ENCODE measurements around the gene SRP54. TPM values are rescaled to one million over a fixed set of nuclear protein-coding genes. Genes with fewer than 3 reads are reported as not detected.
A peak's percentile ranks its signal among the peaks of the same experiment; 100 is the strongest.

Gene SRP54
- total RNA-seq, 2 experiments from 2014 or later, result 74.4 to 75.3 TPM

DNA sequence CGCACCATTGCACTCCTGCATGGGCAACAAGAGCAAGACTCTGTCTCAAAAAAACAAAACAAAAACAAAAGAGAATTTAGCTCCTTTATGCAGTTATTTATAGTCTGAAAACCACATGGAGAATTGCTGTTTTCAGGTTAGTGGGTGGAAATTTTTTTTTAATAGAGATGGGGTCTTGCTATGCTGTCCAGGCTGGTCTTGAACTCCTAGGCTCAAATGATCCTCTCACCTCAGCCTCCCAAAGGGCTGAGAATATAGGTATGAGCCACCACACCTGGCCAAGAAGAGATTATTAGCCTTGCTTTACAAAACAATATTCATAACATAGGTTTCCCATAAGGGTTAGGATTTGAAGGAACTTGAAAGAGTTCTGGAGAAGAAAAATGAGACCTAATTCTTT is 12.1 kb upstream of the SRP54 start:
- Mint-ChIP-seq H3K27ac (no peak overlapping the region), H3K9me3 (no peaks in the 10 kb centered on the region), H3K27me3 (no peaks in the 10 kb centered on the region), H3K4me1 (peaks cover 27% of the 10 kb centered on the region), H3K4me3 (no peak overlapping the region), H3K36me3 (peaks cover 16% of the 10 kb centered on the region)
- DNase-seq, result no peak

DNA sequence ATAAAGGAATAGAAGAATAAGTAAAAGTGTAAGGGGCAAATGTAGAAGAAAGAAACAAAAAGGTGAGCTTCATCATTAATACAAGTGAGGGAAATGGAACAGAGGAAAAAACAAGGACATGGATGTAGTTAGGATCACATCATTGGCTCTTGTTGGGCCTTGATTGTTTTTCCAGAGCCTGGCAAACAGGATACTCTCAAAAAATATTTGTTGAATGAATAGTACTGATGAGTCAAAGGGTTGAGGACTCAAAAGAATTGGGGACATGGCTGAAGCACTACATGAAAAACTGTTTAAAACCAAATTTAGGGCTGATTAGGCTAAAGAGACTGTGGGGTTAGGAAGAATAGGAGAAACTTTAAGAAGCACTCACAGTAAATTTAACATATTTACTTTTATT is 11.4 kb upstream of the SRP54 start:
- DNase-seq, result no peak
- no peak overlapping the region for H3K27ac Mint-ChIP-seq
- peaks cover 17% of the 10 kb centered on the region for H3K36me3 Mint-ChIP-seq
- no peaks in the 10 kb centered on the region for H3K9me3 Mint-ChIP-seq
- no peaks in the 10 kb centered on the region for H3K27me3 Mint-ChIP-seq
- H3K4me3 Mint-ChIP-seq, result no peak overlapping the region
- peaks cover 26% of the 10 kb centered on the region for H3K4me1 Mint-ChIP-seq

DNA sequence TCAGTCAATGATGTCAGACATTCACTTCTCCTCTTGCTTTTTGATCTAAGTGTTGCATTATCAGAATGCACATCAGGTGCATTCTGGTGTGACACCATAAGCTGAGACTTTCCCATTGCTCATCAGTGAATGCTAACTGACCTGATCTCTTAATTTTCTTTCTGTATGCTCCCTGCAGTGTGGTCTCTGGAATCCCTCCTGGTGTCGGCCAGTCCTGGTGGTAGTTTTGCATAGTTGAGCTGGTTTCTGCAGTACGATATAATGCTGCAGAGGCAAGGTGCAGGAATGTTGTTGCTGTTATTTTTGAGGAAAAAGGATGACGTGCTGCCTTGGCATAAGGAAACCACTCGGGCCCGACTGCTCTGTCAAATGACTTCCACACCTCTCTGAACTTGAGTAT is 11.0 kb upstream of the SRP54 start:
- H3K36me3 Mint-ChIP-seq, result peaks cover 18% of the 10 kb centered on the region
- H3K9me3 Mint-ChIP-seq, result no peaks in the 10 kb centered on the region
- H3K4me3 Mint-ChIP-seq, result no peak overlapping the region
- H3K4me1 Mint-ChIP-seq, result peaks cover 27% of the 10 kb centered on the region
- no peak for DNase-seq
- no peak overlapping the region for H3K27ac Mint-ChIP-seq
- H3K27me3 Mint-ChIP-seq, result no peaks in the 10 kb centered on the region

DNA sequence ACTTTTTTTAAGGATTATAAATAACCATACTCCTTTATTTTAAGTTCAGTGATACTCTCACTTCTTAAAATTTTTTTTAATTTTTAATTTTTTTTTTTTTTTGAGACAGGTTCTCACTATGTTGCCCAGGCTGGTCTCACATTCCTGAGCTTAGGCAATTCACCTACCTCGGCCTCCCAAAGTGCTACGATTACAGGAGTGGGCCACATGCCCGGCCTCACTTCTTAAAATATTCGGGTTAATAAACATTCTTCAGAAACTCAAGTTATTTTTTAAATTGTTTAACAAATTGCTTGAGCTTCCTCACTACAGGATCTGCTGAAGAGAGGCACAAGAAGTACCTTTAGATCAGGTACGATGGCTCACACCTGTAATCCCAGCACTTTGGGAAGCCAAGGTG is 4.3 kb upstream of the SRP54 start:
- Mint-ChIP-seq H3K4me3 (no peak overlapping the region), H3K9me3 (no peaks in the 10 kb centered on the region), H3K36me3 (peaks cover 8% of the 10 kb centered on the region), H3K27me3 (no peaks in the 10 kb centered on the region), H3K27ac (no peak overlapping the region), H3K4me1 (peaks cover 21% of the 10 kb centered on the region)
- no peak for DNase-seq

DNA sequence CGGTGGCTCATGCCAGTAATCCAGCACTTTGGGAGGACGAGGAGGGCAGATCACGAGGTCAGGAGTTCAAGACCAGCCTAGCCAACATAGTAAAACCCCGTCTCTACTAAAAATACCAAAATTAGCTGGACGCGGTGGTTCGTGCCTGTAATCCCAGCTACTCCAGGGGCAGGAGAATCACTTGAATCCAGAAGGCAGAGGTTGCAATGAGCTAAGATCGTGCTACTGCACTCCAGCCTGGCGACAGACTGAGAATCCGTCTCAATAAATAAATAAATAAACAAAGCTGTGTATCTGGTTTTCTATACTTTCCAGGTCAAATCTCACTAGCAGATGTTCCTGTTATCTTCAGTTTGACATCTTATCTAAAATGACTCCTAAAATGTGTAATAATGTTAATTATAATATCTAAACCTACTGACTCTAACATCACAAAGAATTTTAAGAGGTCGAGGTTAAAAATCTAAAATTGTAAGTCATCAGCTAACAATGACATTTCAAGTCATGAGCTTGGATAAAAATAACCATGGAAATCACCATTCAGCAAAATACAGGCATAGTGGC is 2.4 kb upstream of the SRP54 start:
- H3K27me3 Mint-ChIP-seq, result no peaks in the 10 kb centered on the region
- no peaks in the 10 kb centered on the region for H3K9me3 Mint-ChIP-seq
- H3K36me3 Mint-ChIP-seq, result peaks cover 17% of the 10 kb centered on the region
- H3K27ac Mint-ChIP-seq, result no peak overlapping the region
- H3K4me1 Mint-ChIP-seq, result peaks cover 33% of the 10 kb centered on the region
- H3K4me3 Mint-ChIP-seq, result no peak overlapping the region
- no peak for DNase-seq

DNA sequence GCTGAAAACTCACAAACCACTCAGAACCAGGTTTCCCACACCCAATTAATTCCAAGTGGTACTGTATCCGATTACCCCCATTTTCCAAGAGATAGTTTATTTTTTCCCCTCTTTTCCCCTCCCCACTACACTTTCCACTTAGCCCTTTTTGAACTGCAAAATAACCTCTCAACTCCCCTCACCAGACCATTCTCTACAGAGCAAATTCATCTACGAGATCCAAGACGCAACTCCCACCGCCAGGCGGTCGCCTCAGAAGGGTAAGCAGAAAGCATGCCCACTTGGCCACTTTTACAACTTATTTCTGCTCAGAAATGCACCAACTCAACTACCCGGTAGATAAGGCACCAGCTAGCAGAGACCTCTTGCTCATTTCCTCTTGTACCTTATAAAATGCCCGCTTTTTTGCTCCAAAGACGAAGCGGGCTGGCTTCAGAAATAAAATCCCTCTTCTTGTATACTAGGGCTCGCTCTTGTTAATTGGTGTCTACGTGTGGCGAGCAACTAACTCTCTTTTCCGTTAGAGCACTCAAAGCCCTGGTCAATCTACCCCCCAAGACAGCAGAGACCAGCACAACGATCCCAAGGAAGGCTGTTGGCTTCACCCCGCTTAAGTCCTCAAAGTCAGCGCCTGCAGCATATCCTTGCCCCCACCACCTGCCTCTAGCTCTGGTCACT is 910 bp upstream of the SRP54 start:
- Mint-ChIP-seq H3K36me3 (peaks cover 16% of the 10 kb centered on the region), H3K4me1 (peaks cover 36% of the 10 kb centered on the region), H3K27me3 (no peaks in the 10 kb centered on the region), H3K9me3 (no peaks in the 10 kb centered on the region), H3K27ac (no peak overlapping the region), H3K4me3 (no peak overlapping the region)
- peak; percentile 48 for DNase-seq

DNA sequence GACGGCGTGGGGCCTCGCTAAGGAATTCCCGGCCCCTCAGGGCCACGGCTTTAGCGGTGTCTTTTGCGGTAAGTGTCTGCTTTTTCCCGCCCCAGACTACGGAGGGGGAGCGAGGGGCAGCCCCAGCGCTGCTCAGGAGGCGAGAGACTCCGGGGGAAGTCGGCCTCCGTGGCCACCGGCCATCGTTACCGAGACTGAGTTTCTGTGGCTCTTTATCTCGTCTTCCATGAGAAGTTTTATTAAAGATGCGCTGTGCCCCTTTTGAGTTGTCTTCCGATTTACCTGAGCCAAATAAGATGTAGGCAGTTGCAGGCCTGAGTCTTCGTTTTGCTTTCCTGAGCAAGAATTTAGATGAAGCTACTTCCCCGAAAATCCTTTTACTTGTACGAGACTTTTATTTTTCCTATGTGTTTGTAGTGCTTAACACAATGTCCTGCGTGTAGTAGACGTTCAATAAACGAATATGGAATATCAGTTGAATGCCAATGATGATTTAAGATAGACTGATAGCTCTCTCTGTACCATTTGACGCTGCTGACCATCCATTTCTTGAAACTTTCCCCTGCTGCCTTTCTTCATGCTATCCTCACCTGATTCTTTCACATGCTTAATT is 462 bp downstream of the SRP54 start:
- H3K4me1 Mint-ChIP-seq, result peaks cover 41% of the 10 kb centered on the region
- DNase-seq, result no peak
- peaks cover 15% of the 10 kb centered on the region for H3K36me3 Mint-ChIP-seq
- no peaks in the 10 kb centered on the region for H3K27me3 Mint-ChIP-seq
- no peak overlapping the region for H3K27ac Mint-ChIP-seq
- no peak overlapping the region for H3K4me3 Mint-ChIP-seq
- H3K9me3 Mint-ChIP-seq, result no peaks in the 10 kb centered on the region

DNA sequence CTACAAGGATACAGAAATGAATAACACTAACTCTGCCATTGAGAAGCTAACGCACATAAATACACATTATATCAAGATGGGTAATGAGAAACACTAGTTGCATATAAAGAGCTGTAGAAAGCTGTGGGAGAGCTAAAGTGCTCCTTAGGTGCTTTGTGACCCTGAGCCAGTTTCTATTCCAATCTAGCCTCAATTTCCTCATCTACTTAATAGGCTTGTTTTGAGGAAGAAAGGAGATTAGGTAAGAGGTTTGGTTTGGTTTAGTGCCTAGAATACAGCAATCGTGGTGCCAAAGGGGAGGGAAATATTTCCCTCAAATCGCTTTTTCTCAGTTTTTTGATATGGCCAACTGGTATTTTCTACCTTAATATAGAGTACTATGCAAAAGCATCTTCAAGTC is 994 bp downstream of the SRP54 start:
- Mint-ChIP-seq H3K4me3 (no peak overlapping the region), H3K27me3 (no peaks in the 10 kb centered on the region), H3K4me1 (peaks cover 41% of the 10 kb centered on the region), H3K27ac (no peak overlapping the region), H3K36me3 (peaks cover 15% of the 10 kb centered on the region), H3K9me3 (no peaks in the 10 kb centered on the region)
- DNase-seq, result no peak

DNA sequence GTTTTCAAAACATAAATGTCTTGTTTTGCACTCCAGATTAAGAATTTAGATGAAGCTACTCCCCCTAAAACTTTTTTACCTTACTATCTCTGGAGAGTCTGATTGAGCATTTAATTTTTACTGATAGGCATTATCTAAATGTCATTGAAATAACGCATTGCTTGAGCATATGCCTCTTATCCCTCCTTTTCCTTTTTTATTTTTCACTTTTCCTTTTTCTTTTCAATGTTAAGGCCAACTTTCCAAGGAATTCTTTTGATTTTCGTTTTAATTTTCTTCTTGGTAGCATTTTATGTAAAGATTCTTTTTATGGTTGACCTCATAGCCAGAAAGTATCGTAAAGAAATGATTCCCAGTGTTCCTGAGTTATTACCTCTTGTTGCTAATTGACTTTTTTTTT is 2.9 kb downstream of the SRP54 start:
- H3K4me3 Mint-ChIP-seq, result peak overlapping the region; percentile 47
- H3K9me3 Mint-ChIP-seq, result no peaks in the 10 kb centered on the region
- H3K36me3 Mint-ChIP-seq, result peaks cover 14% of the 10 kb centered on the region
- no peaks in the 10 kb centered on the region for H3K27me3 Mint-ChIP-seq
- no peak overlapping the region for H3K27ac Mint-ChIP-seq
- DNase-seq, result no peak
- peaks cover 39% of the 10 kb centered on the region for H3K4me1 Mint-ChIP-seq

DNA sequence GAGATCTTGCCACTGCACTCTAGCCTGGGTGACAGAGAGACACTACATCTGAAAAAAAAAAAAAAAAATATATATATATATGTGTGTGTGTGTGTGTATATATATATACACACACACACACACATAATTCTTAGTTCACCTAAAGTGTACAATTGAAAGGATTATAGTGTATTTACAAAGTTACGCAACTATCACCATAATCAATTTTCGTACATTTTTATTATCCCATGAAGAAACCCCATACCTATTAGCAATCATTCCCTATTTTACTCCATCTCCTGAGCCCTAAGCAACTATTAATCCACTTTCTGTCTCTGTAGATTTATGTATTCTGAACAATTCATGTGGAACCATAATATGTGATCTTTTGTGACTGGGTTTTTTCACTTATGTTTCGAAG is 4.4 kb downstream of the SRP54 start:
- Mint-ChIP-seq H3K27ac (no peak overlapping the region), H3K36me3 (peaks cover 14% of the 10 kb centered on the region), H3K27me3 (no peaks in the 10 kb centered on the region), H3K4me1 (peaks cover 39% of the 10 kb centered on the region), H3K4me3 (no peak overlapping the region), H3K9me3 (no peaks in the 10 kb centered on the region)
- no peak for DNase-seq

DNA sequence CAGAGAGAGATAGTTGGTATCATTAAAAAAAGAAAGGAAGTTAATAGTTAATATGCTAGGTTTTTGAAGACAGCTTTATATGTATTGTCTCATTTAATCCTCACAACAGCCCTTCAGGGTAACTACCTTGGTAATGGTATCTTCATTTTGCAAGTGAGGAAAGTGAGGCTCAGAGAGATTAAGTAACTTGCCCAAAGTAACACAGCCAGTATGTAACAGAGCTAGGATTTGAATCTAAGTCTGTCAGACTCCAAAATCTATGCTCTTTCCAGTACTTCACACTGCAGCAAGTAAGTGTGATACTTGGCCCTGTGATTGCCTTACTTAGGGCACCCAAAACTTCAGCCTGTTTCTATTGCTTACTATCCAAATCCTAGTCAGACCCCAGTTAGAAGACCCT is 7.0 kb downstream of the SRP54 start:
- Mint-ChIP-seq H3K4me3 (no peak overlapping the region), H3K36me3 (peaks cover 16% of the 10 kb centered on the region), H3K4me1 (peaks cover 37% of the 10 kb centered on the region), H3K9me3 (no peaks in the 10 kb centered on the region), H3K27me3 (no peaks in the 10 kb centered on the region), H3K27ac (no peak overlapping the region)
- no peak for DNase-seq

DNA sequence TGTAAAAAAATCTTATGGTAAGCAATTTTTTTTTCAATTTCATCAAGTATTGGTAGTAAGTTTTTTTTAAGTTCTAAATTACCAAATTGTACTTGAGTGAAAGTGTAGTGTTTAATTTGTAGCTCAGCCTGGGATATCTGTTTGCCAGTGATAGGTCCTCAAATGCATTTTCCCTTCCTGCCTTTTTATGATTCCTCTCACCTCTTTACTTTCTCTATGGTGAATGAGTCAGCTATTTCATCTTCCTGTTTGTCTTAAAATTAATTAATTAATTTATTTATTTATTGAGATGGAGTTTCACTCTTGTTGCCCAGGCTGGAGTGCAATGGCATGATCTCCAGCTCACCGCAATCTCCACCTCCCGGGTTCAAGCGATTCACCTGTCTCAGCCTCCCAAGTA is 10.6 kb downstream of the SRP54 start:
- Mint-ChIP-seq H3K36me3 (peaks cover 8% of the 10 kb centered on the region), H3K27ac (no peak overlapping the region), H3K27me3 (no peaks in the 10 kb centered on the region), H3K9me3 (no peaks in the 10 kb centered on the region), H3K4me1 (peaks cover 24% of the 10 kb centered on the region), H3K4me3 (no peak overlapping the region)
- no peak for DNase-seq

DNA sequence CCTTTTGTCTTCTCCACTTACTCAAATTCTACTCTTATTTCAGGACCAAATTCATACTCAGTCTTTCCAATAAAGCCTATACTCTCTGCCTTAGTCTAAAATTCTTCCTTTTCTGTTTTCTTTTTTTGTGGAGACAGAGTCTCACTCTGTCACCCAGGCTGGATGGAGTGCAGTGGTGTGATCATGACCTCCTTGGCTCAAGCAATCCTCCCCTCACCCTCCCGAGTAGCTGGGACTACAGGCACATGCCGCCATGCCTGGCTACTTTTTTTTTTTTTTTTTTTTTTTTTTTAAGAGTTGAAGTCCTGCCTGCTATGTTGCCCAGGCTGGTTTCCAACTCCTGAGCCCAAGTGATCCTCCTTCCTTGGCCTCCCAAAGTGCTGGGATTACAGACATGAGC is 11.9 kb downstream of the SRP54 start:
- no peak for DNase-seq
- Mint-ChIP-seq H3K36me3 (peaks cover 8% of the 10 kb centered on the region), H3K4me3 (no peak overlapping the region), H3K4me1 (peaks cover 24% of the 10 kb centered on the region), H3K9me3 (no peaks in the 10 kb centered on the region), H3K27ac (peak overlapping the region; percentile 31), H3K27me3 (no peaks in the 10 kb centered on the region)

DNA sequence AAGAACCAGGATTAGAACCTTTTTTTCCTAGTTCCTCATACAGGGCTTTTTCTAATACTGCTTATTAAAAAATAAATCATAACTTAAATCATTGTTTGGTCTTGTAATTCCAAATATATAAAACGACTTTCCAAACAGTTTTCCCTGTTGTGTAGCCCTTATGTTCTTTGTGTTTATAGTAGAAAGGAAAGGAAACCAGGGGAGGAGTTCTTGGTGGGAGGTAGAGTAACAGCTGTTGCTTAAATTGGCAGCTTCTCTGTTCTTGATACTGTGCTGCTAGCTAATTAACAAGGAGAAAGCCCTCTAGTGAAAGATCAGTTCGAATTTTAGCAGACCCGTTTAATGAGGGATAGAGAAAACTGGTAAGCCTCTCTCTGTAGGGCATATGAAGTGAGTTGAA is 15.0 kb downstream of the SRP54 start:
- no peak for DNase-seq
- Mint-ChIP-seq H3K27me3 (no peaks in the 10 kb centered on the region), H3K27ac (no peak overlapping the region), H3K9me3 (no peaks in the 10 kb centered on the region), H3K4me1 (peaks cover 16% of the 10 kb centered on the region), H3K36me3 (peaks cover 10% of the 10 kb centered on the region), H3K4me3 (no peak overlapping the region)

DNA sequence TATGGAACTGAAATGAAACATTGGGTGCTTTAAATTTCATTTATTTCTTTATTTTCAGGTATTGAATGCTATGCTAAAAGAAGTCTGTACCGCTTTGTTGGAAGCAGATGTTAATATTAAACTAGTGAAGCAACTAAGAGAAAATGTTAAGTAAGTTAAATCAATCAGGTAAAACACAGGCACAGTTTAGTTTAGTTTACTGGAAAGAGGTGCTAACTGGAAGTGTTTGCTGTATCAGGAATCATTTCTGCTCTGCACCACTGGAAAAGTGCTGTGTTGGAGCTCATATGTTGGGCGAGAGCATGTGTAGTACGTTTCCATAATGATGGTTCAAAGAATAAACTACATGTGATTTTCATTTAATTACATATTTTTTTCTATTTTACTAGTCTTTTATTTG is 16.7 kb downstream of the SRP54 start:
- Mint-ChIP-seq H3K4me3 (no peak overlapping the region), H3K27me3 (no peaks in the 10 kb centered on the region), H3K27ac (no peak overlapping the region), H3K36me3 (peaks cover 6% of the 10 kb centered on the region), H3K9me3 (no peaks in the 10 kb centered on the region), H3K4me1 (peaks cover 12% of the 10 kb centered on the region)
- DNase-seq, result no peak

DNA sequence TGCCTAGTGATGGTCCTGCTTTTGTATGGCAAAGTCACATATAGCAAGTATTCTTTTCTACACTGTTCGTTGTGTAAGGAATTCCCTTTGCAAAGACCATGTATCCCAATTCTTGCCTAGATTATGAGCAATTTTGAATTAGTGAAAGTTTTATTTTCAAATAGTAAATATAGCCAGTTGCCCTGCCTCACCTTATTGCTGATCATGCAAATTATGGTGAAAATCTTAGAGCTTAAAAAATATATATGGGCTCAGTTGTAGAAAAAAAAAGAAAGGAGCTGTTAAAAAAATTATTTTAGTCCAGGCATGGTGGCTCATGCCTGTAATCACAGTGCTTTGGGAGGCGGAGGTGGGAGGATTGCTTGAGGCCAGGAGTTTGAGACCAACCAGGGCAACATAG is 18.8 kb downstream of the SRP54 start:
- Mint-ChIP-seq H3K27me3 (no peaks in the 10 kb centered on the region), H3K9me3 (no peaks in the 10 kb centered on the region), H3K4me3 (no peak overlapping the region)

More for the DNA sequence above, 18.8 kb downstream of the SRP54 start:
- H3K36me3 Mint-ChIP-seq, result peaks cover 5% of the 10 kb centered on the region
- DNase-seq, result no peak
- peaks cover 3% of the 10 kb centered on the region for H3K4me1 Mint-ChIP-seq
- no peak overlapping the region for H3K27ac Mint-ChIP-seq
